Measurements from ENCODE around the gene SDK1. TPM values are rescaled to one million over a fixed set of nuclear protein-coding genes. Genes with fewer than 3 reads are reported as not detected.

SDK1 gene
- polyA plus RNA-seq, 3 donors = 3.2 to 6.6 (median 3.3) TPM

GRCh38 chr7:4058158-4058557 is 757.1 kb downstream of the SDK1 start:
- 96 to 100% (median 96%) methylated on average over 1 of the region's 1 CpG for WGBS, 3 donors
- H3K27ac ChIP-seq (ENCODE audit: low read depth, low read length) = no peak overlapping the region

DNA sequence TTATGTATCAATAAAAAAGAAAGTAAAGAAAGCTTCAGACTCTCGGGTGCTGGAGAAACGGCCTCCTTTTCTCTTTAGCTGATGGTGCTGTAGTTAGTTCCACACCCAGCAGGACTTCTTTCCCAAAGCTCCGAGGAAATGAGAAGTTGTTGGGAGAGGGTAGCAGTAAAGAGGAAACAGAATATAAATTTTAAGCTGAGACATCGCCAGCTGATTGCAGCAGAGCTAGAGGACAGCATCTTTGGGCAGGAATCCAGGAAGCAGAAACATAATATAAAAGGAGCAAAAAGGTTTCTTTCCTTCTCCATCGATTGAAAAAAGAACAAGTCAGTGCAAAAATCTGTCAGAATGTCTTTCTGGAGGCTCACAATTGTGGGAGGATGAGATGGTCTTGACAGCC is 764.1 kb downstream of the SDK1 start:
- 15 to 59% (median 16%) methylated on average over 5 of the region's 5 CpGs for WGBS, 3 donors

GRCh38 chr7:4066206-4066605 is 765.2 kb downstream of the SDK1 start:
- no peak overlapping the region for H3K27ac ChIP-seq (ENCODE audit: low read depth, low read length)
- WGBS, 3 donors = 87 to 90% (median 89%) methylated on average over 10 of the region's 10 CpGs

More for the DNA sequence above, 764.1 kb downstream of the SDK1 start:
- no peak overlapping the region for H3K27ac ChIP-seq (ENCODE audit: low read depth, low read length)

GRCh38 chr7:4066626-4067475 is 765.8 kb downstream of the SDK1 start:
- 86 to 92% (median 87%) methylated on average over 21 of the region's 21 CpGs for WGBS, 3 donors
- H3K27ac ChIP-seq (ENCODE audit: low read depth, low read length) = no peak overlapping the region

DNA sequence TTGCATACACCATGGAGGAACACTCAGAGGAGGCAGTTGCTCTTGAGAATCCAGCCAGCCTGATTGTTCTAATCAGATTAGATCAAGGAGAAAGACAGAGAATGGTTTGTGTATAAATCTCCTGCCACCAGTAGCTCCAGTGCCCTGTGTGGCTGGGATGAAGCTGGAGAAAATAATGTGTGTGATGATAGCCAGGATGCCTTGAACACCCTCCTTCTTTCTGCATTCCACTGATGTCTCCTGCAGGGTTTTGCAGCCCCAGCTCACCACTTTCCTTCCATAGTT is 766.4 kb downstream of the SDK1 start:
- H3K27ac ChIP-seq (ENCODE audit: low read depth, low read length) = no peak overlapping the region

DNA sequence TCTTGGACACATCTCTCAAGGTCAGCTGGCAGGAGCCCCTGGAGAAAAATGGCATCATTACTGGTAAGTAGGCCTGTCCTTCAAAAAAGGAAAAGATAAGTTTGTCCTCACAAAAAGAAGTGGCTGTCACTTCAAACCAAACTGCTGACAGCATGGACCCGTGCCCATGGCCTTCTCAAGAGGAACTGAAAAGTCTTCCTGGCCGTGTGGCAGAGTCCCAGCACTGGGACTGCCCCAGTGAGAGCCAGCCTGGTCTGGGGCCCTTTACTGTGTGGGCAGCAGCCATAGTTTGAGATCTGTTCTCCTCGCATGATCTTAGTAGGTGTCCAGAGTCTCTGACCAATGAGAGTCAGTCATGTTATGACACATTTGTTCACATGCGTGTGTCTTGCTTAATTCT is 766.8 kb downstream of the SDK1 start:
- 69 to 74% (median 72%) methylated on average over 4 of the region's 4 CpGs for WGBS, 3 donors
- no peak overlapping the region for H3K27ac ChIP-seq (ENCODE audit: low read depth, low read length)

- H3K27ac ChIP-seq (ENCODE audit: low read depth, low read length) = no peak overlapping the region
- 93 to 97% (median 94%) methylated on average over 7 of the region's 7 CpGs for WGBS, 3 donors
Observed at GRCh38 chr7:4068286-4068685, 767.2 kb downstream of the SDK1 start.

- 92 to 94% (median 92%) methylated on average over 23 of the region's 23 CpGs for WGBS, 3 donors
- H3K27ac ChIP-seq (ENCODE audit: low read depth, low read length) = no peak overlapping the region
Observed at GRCh38 chr7:4069268-4070095, 768.4 kb downstream of the SDK1 start.

GRCh38 chr7:4070214-4070613 is 769.2 kb downstream of the SDK1 start:
- WGBS, 3 donors = 69 to 89% (median 76%) methylated on average over 7 of the region's 7 CpGs

DNA sequence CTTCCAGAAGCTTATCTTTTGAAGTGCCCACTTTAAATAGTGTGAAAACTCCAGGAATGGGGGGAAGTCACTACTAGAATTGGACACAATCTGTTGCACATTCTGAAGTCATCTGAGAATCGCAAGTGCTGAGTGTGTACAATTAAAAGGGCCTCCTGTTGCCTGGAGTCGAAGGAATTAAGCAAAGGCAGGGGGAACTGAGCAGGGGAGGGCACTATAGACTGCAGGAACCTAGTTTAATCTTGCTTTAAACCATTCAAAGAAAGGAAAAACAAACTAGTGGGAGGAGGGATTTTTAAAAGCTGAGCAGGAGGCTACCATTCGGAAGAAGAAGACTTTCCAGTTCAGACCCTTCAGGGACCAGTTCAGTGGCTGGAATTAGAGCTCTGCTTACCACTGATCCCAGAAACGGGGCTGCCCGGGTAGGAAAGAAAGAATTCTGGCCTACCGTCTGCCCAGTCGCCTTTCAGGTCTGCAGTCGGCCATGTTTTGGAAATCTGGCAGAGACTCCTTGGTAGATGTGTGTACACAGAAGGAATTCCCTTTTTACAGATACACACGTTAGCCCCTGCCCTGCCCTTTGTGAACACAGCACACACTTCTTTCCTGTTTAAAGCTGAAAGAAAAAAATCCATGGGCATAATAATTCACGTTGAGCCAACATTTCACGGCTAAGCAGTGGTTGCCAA is 770.5 kb downstream of the SDK1 start:
- 82 to 87% (median 83%) methylated on average over 11 of the region's 11 CpGs for WGBS, 3 donors
- no peak overlapping the region for H3K27ac ChIP-seq (ENCODE audit: low read depth, low read length)

More at GRCh38 chr7:4070214-4070613, 769.2 kb downstream of the SDK1 start:
- H3K27ac ChIP-seq (ENCODE audit: low read depth, low read length) = no peak overlapping the region

DNA sequence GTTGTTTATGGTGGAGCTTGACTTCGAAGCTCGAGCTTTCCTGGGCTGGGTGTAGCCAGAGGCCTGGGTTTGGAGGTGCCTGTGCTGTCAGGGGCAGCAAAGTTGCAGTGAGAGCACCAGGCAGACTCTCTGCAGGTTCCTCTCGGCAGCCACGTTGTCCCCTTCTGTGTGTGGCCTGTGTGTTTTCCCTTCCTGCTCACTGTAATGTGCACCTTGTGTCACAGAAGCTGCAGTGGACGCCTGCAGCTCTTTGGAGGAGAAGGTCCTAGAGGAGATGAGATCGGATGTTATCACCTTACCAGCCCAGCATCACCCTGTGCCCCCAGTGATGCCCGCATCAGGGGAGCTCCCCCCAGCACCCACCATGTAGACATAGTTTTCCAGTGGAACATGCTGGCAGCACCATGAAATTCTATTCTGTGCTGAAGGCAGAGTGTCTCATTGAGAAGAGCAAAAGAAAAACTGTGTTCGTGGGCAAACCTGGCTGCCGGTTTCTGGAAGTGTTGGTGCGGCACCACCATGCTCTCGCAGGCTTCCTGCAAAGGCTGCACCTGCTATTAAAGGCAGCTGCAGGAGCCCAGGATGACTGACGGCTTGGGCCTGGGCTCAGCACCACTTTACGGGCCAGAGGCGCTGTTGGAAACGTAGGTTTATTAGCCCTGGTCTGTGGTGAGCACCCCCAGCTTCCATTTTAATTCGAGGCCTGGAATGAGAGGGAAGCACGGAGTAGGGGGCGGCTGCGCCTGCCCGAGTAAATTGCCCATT is 771.3 kb downstream of the SDK1 start:
- no peak overlapping the region for H3K27ac ChIP-seq (ENCODE audit: low read depth, low read length)
- WGBS, 3 donors = 83 to 87% (median 85%) methylated on average over 20 of the region's 20 CpGs

DNA sequence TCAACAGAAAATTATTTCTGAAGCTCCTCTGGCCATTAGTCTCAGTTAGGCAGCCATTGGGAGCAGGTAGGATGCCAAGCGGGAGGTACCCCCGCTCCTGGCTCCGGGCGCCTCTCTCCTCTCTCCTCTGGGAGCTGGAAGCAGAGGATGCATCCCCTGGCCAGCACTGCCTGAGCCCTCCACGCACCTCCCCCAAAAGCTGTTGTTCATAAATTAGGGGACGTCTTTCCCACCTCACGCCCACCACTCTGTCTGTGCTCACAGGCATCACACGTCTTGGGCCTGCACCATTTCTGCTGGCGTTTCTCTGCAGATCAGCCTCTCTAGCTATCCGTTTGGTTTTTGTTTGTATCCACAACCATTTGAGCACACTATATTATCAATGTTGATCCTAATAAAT is 772.0 kb downstream of the SDK1 start:
- WGBS, 3 donors = 88 to 91% (median 90%) methylated on average over 9 to 10 of the region's 10 CpGs
- H3K27ac ChIP-seq (ENCODE audit: low read depth, low read length) = no peak overlapping the region

GRCh38 chr7:4073750-4074149 is 772.7 kb downstream of the SDK1 start:
- no peak overlapping the region for H3K27ac ChIP-seq (ENCODE audit: low read depth, low read length)
- WGBS, 3 donors = 85 to 91% (median 89%) methylated on average over 13 of the region's 13 CpGs

- whole genome bisulfite sequencing, 3 donors = 87 to 93% (median 90%) methylated on average over 8 of the region's 8 CpGs
- no peak overlapping the region for H3K27ac ChIP-seq (ENCODE audit: low read depth, low read length)
Observed at GRCh38 chr7:4074407-4074806, 773.4 kb downstream of the SDK1 start.

DNA sequence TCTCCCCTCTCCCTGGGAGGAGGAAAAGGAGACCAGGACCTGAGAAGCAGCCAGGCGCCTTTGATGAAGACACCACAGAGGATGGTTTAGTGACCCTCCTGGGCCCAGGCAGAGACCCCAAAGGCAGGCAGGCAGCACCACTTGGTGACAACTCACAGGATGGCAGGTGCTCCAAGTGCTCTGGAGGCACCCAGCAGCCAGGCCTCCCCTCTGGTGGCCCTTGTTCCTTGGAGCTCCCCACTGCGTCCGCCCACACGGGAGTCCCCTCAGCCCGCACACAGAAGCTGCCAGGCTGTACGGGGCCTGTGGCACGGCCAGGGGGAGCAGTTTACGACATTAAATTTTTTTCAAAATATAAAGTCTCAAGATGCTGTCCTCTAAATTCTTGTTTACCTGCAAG is 773.9 kb downstream of the SDK1 start:
- no peak overlapping the region for H3K27ac ChIP-seq (ENCODE audit: low read depth, low read length)
- 91 to 93% (median 93%) methylated on average over 8 of the region's 8 CpGs for WGBS, 3 donors

DNA sequence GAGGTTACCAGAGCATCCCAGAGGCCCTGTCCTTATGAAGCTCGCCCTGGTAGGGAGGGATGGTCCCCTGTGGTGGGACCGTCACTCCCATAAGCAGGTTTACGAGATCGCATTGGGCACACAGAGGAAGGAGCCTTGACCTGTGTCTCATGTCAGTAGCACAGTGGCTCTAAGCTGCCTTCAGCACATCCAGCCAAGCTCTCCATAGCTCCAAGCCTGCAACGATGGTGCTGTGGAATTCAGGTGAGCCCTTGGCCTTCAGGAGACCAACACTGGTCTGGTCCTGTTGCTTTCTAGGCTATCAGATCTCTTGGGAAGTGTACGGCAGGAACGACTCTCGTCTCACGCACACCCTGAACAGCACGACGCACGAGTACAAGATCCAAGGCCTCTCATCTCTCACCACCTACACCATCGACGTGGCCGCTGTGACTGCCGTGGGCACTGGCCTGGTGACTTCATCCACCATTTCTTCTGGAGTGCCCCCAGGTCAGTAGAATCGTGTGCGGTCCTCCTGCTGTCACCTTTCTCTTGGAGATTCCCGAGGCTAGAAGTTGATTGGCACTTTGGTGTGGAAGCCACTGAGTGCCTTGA is 775.7 kb downstream of the SDK1 start:
- 90 to 95% (median 90%) methylated on average over 19 of the region's 19 CpGs for WGBS, 3 donors
- H3K27ac ChIP-seq (ENCODE audit: low read depth, low read length) = no peak overlapping the region

DNA sequence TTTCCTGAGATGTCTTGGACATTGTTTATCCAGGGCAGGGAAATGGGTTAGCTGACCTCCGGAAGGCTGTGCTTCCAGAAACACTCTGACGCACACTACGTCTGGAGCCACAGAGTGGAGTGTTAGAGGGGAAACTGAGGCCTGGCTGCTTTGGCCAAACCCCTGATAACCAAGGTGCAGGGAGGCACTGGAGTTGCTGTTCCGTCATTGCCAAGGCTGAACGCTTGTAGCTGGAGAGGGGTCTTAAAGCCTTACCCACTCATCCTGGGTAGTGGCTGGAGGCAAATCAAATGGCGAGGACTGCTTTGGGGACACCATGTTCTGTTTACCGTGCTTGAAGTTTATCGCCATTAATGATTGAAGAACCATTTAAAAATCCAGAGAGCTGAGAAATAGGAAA is 776.9 kb downstream of the SDK1 start:
- no peak overlapping the region for H3K27ac ChIP-seq (ENCODE audit: low read depth, low read length)

DNA sequence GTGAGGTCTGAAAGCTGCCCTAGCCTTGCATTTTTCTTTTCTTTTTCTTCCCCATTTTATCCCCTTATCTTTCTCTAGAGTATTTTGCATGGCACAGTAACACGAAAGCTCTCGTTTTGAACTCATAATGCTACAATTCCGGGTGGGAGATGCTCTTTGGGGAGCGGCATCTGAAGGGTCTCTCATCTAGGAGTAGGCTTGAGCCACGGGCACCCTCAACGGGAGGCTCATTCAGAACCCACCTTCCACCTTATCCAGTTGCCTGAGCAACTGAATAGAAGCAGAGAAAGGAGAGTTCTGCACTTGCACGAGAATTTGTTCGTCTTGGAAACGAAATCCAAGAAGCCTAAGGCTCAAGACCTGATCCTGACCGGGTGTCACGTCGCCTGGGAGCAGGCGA is 777.5 kb downstream of the SDK1 start:
- H3K27ac ChIP-seq (ENCODE audit: low read depth, low read length) = no peak overlapping the region
- WGBS, 3 donors = 81 to 92% (median 88%) methylated on average over 13 of the region's 13 CpGs

More for the DNA sequence above, 776.9 kb downstream of the SDK1 start:
- WGBS, 3 donors = 97% methylated on average over 8 of the region's 8 CpGs
